22Rv1 (cell line): ENCODE data around the gene MTF2.

Experiments used
- ZFX ChIP-seq: fragments of 450-650 bp; IDR thresholded peaks from 2 replicates; pipeline ENCODE4 v1.6.1; 2017; ENCODE audit warnings: antibody characterized with exemption, borderline replicate concordance
- TF ChIP-seq, protein P1 (sequence below): fragments of 450-650 bp; IDR thresholded peaks from 2 replicates; pipeline ENCODE4 v1.5.1; 2017; ENCODE audit warnings: mild to moderate bottlenecking

DNA sequence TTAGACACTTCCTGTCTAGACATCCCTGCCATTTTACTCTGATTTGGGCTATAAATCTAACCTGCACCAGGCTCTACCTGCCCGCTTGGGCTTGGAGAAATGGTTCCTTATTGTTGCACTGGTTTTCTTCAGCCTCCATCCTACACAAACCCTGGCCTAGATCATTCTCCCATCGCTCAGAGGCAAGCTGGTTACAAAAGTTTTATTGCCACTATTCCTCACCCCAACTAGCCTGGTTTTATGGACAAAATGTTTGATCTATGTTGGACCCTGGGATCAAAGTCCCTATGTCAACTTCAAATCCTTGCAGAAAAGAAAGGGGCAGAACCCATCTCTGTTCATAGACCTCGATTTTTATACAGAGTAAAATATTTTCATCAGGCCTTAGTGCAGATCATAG, 31.5 kb upstream of the MTF2 start:
- TF ChIP-seq ZFX: no peak
- TF ChIP-seq, protein P1, sequence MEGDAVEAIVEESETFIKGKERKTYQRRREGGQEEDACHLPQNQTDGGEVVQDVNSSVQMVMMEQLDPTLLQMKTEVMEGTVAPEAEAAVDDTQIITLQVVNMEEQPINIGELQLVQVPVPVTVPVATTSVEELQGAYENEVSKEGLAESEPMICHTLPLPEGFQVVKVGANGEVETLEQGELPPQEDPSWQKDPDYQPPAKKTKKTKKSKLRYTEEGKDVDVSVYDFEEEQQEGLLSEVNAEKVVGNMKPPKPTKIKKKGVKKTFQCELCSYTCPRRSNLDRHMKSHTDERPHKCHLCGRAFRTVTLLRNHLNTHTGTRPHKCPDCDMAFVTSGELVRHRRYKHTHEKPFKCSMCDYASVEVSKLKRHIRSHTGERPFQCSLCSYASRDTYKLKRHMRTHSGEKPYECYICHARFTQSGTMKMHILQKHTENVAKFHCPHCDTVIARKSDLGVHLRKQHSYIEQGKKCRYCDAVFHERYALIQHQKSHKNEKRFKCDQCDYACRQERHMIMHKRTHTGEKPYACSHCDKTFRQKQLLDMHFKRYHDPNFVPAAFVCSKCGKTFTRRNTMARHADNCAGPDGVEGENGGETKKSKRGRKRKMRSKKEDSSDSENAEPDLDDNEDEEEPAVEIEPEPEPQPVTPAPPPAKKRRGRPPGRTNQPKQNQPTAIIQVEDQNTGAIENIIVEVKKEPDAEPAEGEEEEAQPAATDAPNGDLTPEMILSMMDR: no peak
